Right lobe of liver (tissue), 4 donors: ENCODE data around the gene PTGFRN.

ENCODE experiments used
- CTCF ChIP-seq, 4 donors: fragments of 200-600 bp in 3 of 4; fragments of 450-650 bp in 1 of 4; IDR thresholded peaks; one replicate each; pipeline versions ENCODE4 v1.5.1 to v1.8.0; 2016 to 2022; ENCODE audit warnings: antibody characterized with exemption in 4 of 4, mild to moderate bottlenecking in 2 of 4
- POLR2A ChIP-seq: fragments of 450-650 bp; IDR thresholded peaks from one replicate; pipeline ENCODE4 v1.6.1; 2017; ENCODE audit warnings: antibody characterized with exemption, mild to moderate bottlenecking
- donor health status: DM: no; HTN: no; CAD: no.
- donor health status: DM: no; HTN: no; CAD: no.
- donor health status: DM: no; HTN: yes; CAD: no.

DNA sequence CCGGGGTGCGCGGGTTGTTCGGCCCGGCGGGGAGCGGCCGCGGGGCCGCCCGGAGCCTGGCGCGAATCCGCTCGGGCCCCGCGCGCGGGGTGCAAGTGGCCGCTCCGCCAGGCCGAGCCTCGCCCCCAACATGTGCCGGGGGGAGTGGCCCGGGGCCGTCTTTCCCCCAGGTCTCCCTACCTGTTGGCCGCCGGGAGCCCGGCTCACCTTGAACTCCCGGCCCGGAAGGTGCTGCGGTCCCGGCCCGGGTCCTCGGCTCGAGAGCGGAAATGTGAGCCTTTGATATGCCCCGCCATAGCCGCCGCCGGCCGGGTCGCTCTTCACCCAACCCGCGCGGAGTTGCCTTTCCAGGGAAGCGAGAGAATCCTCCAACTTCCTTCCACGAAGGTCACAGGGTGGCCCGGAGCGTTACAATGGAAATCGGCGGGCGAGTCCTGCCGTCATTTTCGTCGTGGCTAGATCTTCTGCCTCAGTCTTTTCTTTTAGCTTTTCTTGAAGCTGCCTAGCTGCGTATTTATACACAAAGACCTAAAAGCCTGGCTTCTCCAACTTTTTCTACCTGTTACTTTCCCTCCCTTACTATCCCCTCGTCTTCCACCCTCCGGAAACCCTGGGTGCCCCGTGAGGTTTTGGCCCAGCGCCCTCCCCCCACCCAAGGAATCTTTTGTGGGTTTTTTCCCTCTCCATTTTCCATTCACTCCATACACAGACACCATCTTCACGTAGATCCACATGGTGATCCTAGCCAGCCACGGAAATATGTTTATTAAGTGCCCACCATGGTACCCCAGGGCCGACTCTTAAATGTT, 867 bp downstream of the PTGFRN start:
- TF ChIP-seq CTCF (IDR thresholded peaks at IDR 0.05) (no peak), POLR2A (no peak)
